Posterior vena cava (tissue), 2 donors: ENCODE measurements around the gene HS6ST3. TPM values are rescaled to one million over a fixed set of nuclear protein-coding genes. Genes with fewer than 3 reads are reported as not detected.

ENCODE experiments used
- DNase-seq: peaks from one replicate; pipeline ENCODE4 v3.0.0-alpha.2; 2020; ENCODE audit warnings: low spot score
- intact Hi-C, 2 donors: fragments of 100-400 bp; cut with DNase I; formaldehyde crosslinking; loops; one replicate each; pipeline versions ENCODE4 v1.14.1 to v1.14.2; 2022 to 2023
- total RNA-seq, 2 donors: library from RNA; stranded (reverse); fragmentation: NEBNext Ultra II Directional; extraction: Animal tissue kit (Norgen Biotek cat#: 25700); gene quantifications; one replicate each; pipeline ENCODE4 v1.2.1, GENCODE V29; 2021
- donor health status: DM: yes; HTN: yes; CAD: no.
- donor health status: DM: yes; HTN: yes; CAD: no.

HS6ST3 gene
- total RNA-seq, 2 donors from 2014 or later, result 2.6 to 5.0 TPM

GRCh38 chr13:96825653-96826052, 735.7 kb downstream of the HS6ST3 start:
- DNase-seq, result no peak
- intact Hi-C loops, result no loop called here

- intact Hi-C loops, result no loop called here
- DNase-seq, result no peak
Observed at GRCh38 chr13:96834626-96835025, 744.7 kb downstream of the HS6ST3 start.

- intact Hi-C loops, result no loop called here
Observed at GRCh38 chr13:96835546-96835945, 745.6 kb downstream of the HS6ST3 start.

GRCh38 chr13:96836733-96837132, 746.8 kb downstream of the HS6ST3 start:
- intact Hi-C loops, result no loop called here
- no peak for DNase-seq

More at GRCh38 chr13:96835546-96835945, 745.6 kb downstream of the HS6ST3 start:
- DNase-seq, result no peak

- DNase-seq, result no peak
- intact Hi-C loops, result no loop called here
Observed at GRCh38 chr13:96837809-96838208, 747.9 kb downstream of the HS6ST3 start.

- intact Hi-C loops, result no loop called here
- no peak for DNase-seq
Observed at GRCh38 chr13:96844195-96844594, 754.3 kb downstream of the HS6ST3 start.

GRCh38 chr13:96844616-96845015, 754.7 kb downstream of the HS6ST3 start:
- intact Hi-C loops, result no loop called here
- no peak for DNase-seq

- no peak for DNase-seq
- intact Hi-C loops, result no loop called here
Observed at GRCh38 chr13:96848286-96848685, 758.4 kb downstream of the HS6ST3 start.

- intact Hi-C loops, result no loop called here
- DNase-seq, result no peak
Observed at GRCh38 chr13:96849091-96849490, 759.2 kb downstream of the HS6ST3 start.

GRCh38 chr13:96850538-96851145, 760.7 kb downstream of the HS6ST3 start:
- no peak for DNase-seq
- intact Hi-C loops, result no loop called here

- DNase-seq, result no peak
- intact Hi-C loops, result no loop called here
Observed at GRCh38 chr13:96851856-96852445, 762.0 kb downstream of the HS6ST3 start.

GRCh38 chr13:96858133-96858826, 768.4 kb downstream of the HS6ST3 start:
- intact Hi-C loops, result no loop called here
- DNase-seq, result no peak

GRCh38 chr13:96860882-96861281, 771.0 kb downstream of the HS6ST3 start:
- intact Hi-C loops, result no loop called here
- DNase-seq, result no peak

- intact Hi-C loops, result loop anchor here in 1 of 2 donors (2.0 kb wide), 1 partner anchor 21 kb away; no protein-coding TSS in a partner anchor
Observed at GRCh38 chr13:96862093-96862492, 772.2 kb downstream of the HS6ST3 start.

GRCh38 chr13:96862999-96863398, 773.1 kb downstream of the HS6ST3 start:
- no peak for DNase-seq
- intact Hi-C loops, result loop anchor here in 1 of 2 donors (2.0 kb wide), 1 partner anchor 22 kb away; no protein-coding TSS in a partner anchor

More at GRCh38 chr13:96862093-96862492, 772.2 kb downstream of the HS6ST3 start:
- DNase-seq, result no peak

GRCh38 chr13:96871469-96871868, 781.6 kb downstream of the HS6ST3 start:
- intact Hi-C loops, result no loop called here
- no peak for DNase-seq

GRCh38 chr13:96880419-96880818, 790.5 kb downstream of the HS6ST3 start:
- no peak for DNase-seq
- intact Hi-C loops, result no loop called here
